ENCODE measurements around the gene TTC39C. TPM values are rescaled to one million over a fixed set of nuclear protein-coding genes. Genes with fewer than 3 reads are reported as not detected.
"Not testable (repeated sequence)": the region's sequence is repeated elsewhere in the genome, so short reads cannot be mapped to it uniquely, and the experiment has no call there.

The TTC39C gene
- polyA plus RNA-seq, 1 donor = 10.9 TPM

GRCh38 chr18:24015639-24016631, 1.4 kb downstream of the TTC39C start:
- DNase-seq = peak; percentile 15

GRCh38 chr18:24016643-24017042, 2.1 kb downstream of the TTC39C start:
- DNase-seq = no peak

GRCh38 chr18:24018299-24018886, 3.8 kb downstream of the TTC39C start:
- no peak for DNase-seq

DNA sequence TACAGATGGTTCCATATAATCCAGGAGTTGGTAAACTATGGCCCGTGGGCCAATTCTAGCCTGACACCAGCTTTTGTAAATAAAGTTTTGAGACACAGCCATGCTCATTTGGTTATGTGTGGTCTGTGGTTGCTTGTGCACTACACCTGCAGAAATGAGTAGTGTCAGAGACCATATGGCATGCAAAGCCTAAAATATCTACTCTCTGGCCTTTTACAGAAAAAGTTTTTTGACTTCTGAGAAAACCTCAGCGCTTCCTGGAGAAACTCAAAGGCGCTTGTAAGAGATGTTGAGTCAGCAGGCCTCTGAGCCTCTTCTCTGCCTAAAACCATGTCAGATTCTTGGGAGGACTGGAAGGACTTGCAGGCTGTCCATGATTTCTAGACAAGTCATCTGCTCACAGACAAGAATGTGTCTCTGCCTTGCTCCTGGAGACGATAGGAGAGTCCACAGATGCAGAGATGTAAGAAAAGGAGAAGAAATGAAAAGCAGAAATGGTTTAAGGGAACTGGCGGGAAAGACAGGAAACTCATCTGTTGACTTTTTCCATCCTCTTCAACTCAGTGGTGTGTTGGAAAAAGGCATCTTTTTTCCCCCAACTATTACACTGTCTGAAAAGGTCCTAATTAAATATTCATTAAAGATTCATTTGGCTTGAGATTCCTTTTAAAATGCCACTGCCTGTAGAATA, 5.2 kb downstream of the TTC39C start:
- DNase-seq = no peak

DNA sequence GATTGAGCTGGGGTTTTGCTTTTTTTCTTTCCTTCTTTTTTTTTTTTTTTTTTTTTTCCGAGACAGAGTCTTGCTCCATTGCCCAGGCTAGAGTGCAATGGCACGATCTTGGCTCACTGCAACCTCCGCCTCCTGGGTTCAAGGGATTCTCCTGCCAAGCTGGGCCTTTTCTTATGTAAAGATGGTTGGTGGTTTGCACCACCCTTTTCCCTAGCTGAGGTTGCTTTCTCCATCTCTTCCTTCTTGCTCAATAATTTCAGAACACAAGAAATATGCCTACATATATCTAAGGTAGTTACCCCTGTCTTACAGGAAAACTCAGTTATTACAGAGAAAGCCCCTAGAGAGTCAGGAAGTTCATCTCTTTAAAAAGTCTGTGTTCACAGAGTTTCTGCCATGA, 7.0 kb downstream of the TTC39C start:
- no peak for DNase-seq

DNA sequence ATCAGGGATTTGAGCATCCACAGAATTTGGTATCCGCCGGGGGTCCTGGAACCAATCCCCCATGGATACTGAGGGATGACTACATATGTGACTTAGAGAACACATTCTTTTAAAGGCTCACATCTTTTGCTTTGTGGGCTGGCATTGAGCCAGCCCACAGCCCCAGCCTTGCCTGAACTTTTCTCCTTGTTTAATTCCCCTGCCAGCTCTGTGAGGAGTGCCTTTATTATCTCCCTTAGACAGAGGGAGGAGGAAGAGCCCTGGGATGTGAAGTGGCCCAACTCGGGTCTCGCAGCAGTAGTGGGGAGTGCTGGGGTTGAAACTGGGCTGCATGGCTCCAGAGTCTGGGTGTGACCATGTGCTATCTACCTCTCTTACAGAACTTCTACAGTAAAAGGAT, 7.6 kb downstream of the TTC39C start:
- DNase-seq = no peak

DNA sequence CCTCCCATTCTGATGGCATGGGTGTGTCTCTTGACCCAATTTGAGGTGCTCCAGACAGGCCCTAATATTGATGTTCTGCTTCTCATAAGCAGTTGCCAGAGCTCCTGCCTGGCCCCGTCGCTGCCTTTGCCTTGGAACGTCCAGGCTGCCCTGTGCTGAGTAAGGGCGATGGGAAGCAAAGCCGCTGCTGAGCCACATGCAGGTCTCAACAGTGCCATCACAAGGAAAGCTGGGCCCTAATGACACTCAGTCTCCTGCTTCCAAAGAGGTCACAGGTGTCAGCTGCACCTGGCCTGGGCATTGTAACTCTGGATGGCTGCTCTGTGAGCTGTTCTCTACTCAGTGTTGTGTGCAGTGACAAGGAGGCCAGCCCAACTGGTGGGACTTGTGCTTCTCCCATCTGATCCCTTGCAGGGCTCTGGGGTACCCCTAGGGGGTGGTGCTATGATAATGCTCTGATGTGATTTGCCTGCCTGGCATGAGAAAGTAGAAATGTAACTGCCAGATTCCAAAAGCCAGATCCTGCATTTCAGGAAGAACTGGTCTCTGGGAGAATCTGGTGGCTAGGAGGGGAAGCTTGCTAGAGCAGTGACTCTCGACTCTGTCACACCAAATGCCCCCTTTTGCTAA, 8.7 kb downstream of the TTC39C start:
- no peak for DNase-seq

DNA sequence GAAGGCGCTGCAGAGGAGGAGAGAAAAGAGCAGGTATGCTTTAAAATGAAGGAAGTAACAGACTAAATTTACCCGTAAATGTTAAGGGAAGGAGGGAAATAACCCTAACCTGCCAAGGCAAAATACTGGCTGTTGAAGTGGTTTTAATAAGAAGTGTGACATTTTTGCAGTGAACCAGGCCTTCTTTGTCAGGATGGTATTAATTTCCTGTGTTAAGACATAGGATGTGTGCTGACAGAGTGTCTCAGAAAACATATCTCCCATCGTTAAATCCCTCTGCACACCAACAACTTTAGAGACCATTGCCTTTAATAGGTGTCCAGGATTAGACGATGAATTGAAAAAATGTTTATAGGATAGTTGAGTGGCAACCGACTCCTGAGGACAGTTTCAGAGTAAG, 9.9 kb downstream of the TTC39C start:
- DNase-seq = no peak

DNA sequence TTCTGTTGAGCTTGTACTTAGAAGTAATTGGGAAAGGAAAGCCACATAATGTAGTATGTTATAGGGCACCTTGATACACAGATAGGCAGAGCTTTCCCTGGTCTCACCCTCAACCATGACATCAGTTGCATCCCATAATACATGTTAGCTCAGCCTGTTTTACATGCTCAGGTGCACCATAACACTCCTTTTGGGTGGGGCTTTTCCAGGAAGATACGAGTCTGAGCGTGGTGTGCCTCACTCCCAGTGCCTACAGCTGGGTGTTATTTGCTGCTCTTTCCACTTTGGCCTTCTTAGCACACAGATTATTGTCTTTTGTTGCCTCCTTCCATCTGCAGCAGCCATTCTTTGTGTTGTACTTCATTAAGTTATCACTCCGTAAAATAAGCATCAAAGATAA, 11.9 kb downstream of the TTC39C start:
- no peak for DNase-seq

DNA sequence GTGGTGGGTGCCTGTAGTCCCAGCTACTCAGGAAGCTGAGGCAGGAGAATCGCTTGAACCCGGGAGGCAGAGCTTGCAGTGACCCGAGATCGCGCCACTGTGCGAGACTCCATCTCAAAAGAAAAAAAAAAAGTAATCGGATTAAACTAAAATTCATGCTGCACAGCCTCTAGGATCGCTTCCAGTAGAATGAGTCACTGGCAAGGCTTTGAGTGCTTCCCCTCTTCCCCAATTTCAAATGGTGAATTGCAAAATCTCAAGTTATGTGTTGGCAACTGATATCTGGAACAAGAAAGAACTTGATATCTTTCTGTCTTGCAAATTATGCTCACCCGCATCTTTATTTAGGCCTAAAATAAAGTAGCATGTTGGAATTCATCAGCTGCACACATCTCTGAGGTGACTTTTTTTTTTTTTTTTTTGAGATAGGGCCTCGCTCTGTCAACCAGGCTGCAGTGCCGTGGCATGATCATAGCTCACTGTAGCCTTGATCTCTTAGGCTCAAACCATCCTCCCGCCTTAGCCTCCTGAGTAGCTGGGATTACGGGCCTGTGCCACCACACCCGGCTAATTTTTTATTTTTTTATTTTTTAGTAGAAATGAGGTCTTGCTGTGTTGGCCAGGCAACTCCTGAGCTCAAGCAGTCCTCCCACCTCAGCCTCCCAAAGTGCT, 12.7 kb downstream of the TTC39C start:
- DNase-seq = no peak

DNA sequence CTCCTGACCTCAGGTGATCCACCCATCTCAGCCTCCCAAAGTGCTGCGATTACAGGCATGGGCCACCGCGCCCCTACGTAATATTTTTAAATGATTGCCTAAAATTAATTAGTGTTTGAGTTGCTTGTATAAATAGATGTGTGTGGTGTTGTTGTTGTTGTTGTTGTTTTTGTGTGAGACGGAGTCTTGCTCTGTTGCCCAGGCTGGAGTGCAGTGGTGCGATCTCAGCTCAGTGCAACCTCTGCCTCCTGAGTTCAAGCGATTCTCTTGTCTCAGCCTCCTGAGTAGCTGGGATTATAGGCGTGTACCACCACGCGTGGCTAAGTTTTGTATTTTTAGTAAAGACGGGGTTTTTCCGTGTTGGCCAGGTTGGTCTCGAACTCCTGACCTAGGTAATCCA, 14.4 kb downstream of the TTC39C start:
- not testable (repeated sequence) for DNase-seq

DNA sequence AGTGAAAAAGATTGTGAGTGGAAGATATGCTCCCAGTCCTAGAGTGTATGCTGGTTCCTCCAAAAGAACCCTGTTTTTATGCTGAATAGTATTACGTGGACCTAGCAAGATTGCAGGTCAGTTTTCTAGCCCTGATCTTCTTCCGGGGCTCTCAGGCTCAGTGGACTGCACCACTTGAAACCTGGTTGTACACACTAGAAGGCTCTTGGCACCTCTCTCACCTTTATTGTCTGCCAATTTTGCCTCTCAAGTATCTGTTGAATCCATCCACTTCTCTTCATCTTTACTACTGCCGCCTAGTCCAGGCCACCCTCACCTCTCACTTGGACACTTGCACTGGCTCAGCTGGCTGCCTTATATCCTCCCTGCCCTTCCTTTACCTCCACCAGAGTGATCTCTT, 16.8 kb downstream of the TTC39C start:
- no peak for DNase-seq

- DNase-seq = no peak
Observed at GRCh38 chr18:24031916-24032315, 17.4 kb downstream of the TTC39C start.

DNA sequence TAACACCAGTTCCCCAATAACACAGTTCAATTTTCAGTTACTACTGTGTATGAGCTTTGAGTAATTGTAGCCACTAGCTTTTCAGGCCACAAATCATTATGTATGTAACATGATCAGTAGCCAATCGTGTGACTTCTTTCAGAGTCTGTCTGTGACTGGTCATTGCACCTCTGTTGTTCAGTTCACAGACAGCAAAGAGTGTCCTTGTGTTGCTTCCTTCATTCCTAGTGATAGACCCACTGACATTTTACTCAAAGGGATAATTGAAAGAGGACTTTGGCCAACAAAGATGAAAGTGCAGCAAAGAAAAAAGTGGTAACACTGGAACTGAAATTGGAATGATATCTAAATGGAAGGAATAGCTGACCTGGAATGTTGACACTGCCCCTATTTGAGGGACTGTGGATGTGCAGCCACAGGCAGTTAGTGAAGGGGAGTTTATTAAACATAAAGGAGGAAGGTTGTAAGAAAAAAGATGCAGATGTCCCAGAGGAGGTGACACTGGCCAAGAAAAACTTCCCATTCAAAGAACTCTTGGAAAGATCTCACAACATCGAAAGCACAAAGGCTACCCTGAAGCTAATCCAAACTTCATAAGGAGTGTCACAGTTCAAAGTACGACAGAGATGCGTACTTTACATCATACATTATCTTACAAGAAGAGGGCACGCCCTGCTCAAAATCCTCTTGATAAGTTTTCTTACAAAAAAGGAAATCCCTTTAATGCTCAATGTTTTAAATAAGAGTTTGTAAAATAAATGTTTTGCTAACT, 19.3 kb downstream of the TTC39C start:
- DNase-seq = no peak

DNA sequence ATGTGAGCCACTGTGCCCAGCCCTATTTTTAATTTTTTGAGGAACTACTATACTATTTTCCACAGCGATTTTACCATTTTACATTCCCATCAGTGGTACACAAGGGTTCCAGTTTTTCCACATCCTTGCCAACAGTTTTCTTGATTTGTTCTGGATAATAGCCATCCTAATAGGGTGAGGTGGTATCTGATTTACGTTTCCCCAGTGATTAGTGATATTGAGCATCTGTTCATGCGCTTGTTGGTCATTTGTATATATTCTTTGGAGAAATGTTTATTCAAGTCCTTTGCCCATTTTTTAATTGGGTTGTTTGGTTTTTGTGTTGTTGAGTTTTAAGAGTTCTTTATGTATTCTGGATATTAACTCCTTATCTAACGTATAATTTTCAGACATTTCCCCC, 20.8 kb downstream of the TTC39C start:
- DNase-seq = no peak

DNA sequence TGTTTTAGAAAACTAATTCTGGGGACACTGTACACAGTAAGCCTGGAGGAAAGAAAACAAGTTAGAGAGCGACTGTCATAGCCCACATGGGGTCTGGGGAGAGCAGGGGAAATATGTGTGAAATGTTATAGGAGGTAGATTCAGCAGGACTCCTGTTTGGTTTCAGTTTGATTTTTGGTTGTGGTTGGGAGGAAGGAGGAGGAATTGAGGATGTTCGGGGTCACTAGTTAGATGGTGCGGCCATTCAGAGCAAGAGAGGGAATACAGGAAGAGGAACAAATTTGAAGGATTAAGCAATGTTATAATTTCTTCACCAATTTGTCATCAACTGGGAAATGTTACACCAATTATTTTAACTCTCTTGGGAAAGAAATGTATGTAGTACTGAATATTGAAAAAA, 25.1 kb downstream of the TTC39C start:
- DNase-seq = no peak

- no peak for DNase-seq
Observed at GRCh38 chr18:24041691-24042090, 27.1 kb downstream of the TTC39C start.

GRCh38 chr18:24043403-24043802, 28.8 kb downstream of the TTC39C start:
- no peak for DNase-seq

DNA sequence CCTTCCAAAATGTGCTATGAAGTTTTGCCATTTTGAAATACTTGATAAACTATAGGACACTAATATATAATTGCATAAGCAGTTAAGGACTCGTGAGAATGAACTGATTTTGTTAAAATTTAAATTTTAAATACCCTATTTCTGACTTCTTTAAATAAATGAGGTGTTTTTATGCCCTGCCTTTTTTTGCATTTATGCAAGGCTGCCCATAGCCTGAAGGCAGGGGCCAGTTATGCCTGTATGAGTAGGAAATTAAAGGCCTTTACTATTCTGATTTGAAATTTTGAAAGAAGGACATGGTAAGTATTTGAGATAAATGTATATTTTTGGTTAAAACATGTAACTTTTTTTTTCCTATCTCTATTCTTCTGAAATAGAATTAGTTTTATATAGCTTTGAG, 33.7 kb downstream of the TTC39C start:
- no peak for DNase-seq

- DNase-seq = no peak
Observed at GRCh38 chr18:24049142-24049541, 34.6 kb downstream of the TTC39C start.

All from left kidney (tissue), 2 donors.